Panc1 (cell line): ENCODE measurements around the gene ARCN1. TPM values are rescaled to one million over a fixed set of nuclear protein-coding genes. Genes with fewer than 3 reads are reported as not detected.

Source experiments
- ATAC-seq: fragments of 200-7000 bp; cut with Tn5 transposase; 2 replicates; pipeline ENCODE4 v1.9.1; 2020; ENCODE audit warnings: mild to moderate bottlenecking, moderate library complexity
- BruUV-seq: library from RNA; stranded (reverse); fragments of 400-500 nt; replicated peaks from 2 replicates; lab custom pipeline; 2021; lab: Mats Ljungman, UMichigan
- CTCF ChIA-PET: fragments of 300-600 bp; sonication (Branson Sonifier 250); formaldehyde crosslinking; loops from one replicate; lab custom pipeline; 2022; ENCODE audit warnings: antibody characterized with exemption; lab: Charles Lee
- POLR2A ChIA-PET: fragments of 300-600 bp; sonication (Branson Sonifier 250); formaldehyde crosslinking; loops from one replicate; lab custom pipeline; 2022; ENCODE audit warnings: antibody characterized with exemption; lab: Charles Lee
- DNase-seq: peaks from one replicate; pipeline ENCODE4 v3.0.0-alpha.2; 2010; ENCODE audit warnings: low read depth, low spot score
- H3K27ac ChIP-seq: 2 replicates; pipeline ENCODE4 v1.5.1; 2011; ENCODE audit warnings: mild to moderate bottlenecking, low read length, inconsistent platforms
- H3K27me3 ChIP-seq: fragments of 200-500 bp; sonication (Bioruptor generic); 2 replicates; pipeline ENCODE4 v1.6.0; 2014; ENCODE audit warnings: low read length, inconsistent platforms; ENCODE audit not compliant: control insufficient read depth, insufficient read depth
- H3K36me3 ChIP-seq: fragments of 200-500 bp; sonication (Bioruptor generic); 2 replicates; pipeline ENCODE4 v1.5.1; 2014; ENCODE audit warnings: inconsistent platforms, mild to moderate bottlenecking, low read length, moderate library complexity; ENCODE audit not compliant: control insufficient read depth, insufficient read depth
- H3K4me1 ChIP-seq: 2 replicates; pipeline ENCODE4 v1.5.1; 2011; ENCODE audit warnings: inconsistent platforms, mild to moderate bottlenecking, low read length, moderate library complexity; ENCODE audit not compliant: control insufficient read depth, insufficient read depth
- H3K4me3 ChIP-seq, 2 experiments: 2 replicates each; pipeline ENCODE4 v1.5.1; 2011 to 2012; ENCODE audit warnings: low read depth in 2 of 2, low read length in 2 of 2, mild to moderate bottlenecking in 2 of 2, inconsistent platforms in 1 of 2, moderate library complexity in 1 of 2
- H3K9me3 ChIP-seq: fragments of 200-500 bp; sonication (Bioruptor generic); 2 replicates; pipeline ENCODE4 v1.5.1; 2014; ENCODE audit warnings: low read depth, mild to moderate bottlenecking, inconsistent platforms, low read length, moderate library complexity; ENCODE audit not compliant: control insufficient read depth, insufficient read depth
- CTCF ChIP-seq: fragments of 450-650 bp; IDR thresholded peaks from 2 replicates; pipeline ENCODE4 v1.5.1; 2017; ENCODE audit warnings: mild to moderate bottlenecking
- POLR2AphosphoS5 ChIP-seq: IDR thresholded peaks from 2 replicates; pipeline ENCODE4 v1.6.1; 2012; ENCODE audit warnings: mild to moderate bottlenecking, low read depth, low read length, moderate library complexity
- REST ChIP-seq, 2 experiments: IDR thresholded peaks; 2 replicates each; pipeline ENCODE4 v1.6.1; 2011 to 2012; ENCODE audit warnings: low read depth in 2 of 2, control low read depth in 1 of 2, low read length in 1 of 2, mild to moderate bottlenecking in 1 of 2, moderate library complexity in 1 of 2; ENCODE audit not compliant: insufficient read depth in 1 of 2
- SIN3A ChIP-seq: IDR thresholded peaks from 2 replicates; pipeline ENCODE4 v1.6.1; 2012; ENCODE audit warnings: low read depth, mild to moderate bottlenecking, low read length, moderate library complexity, borderline replicate concordance; ENCODE audit not compliant: insufficient read depth
- TCF7L2 ChIP-seq: IDR thresholded peaks from 2 replicates; pipeline ENCODE4 v1.6.1; 2011; ENCODE audit warnings: mild to moderate bottlenecking, low read depth, low read length, inconsistent platforms
- in situ Hi-C: cut with HindIII; loops from 2 replicates; pipeline ENCODE4 v1.10.0; 2016; ENCODE audit warnings: low sequenced_read_pairs, low pct_unique_long_range_greater_than_20kb
- intact Hi-C: fragments of 100-400 bp; cut with micrococcal nuclease; formaldehyde crosslinking; loops from one replicate; pipeline ENCODE4 v1.10.0; 2022; ENCODE audit not compliant: unreplicated experiment
- total RNA-seq: library from RNA; stranded (reverse); gene quantifications from one replicate; pipeline ENCODE4 v1.2.1, GENCODE V29; 2021; ENCODE audit not compliant: unreplicated experiment

The ARCN1 gene
- total RNA-seq, 1 experiment from 2014 or later: 197 TPM

GRCh38 chr11:118635642-118636041, 63.4 kb downstream of the ARCN1 start:
- Histone ChIP-seq H3K36me3 (peaks cover 5% of the 10 kb centered on the region; the same call in 1 of the 2 replicates), H3K9me3 (no peaks in the 10 kb centered on the region), H3K27ac (no peak overlapping the region), H3K27me3 (no peaks in the 10 kb centered on the region), H3K4me1 (no peaks in the 10 kb centered on the region), H3K4me3 (no peak overlapping the region)
- no peak for ATAC-seq
- POLR2A ChIA-PET: no interaction called here
- intact Hi-C loops: no loop called here
- in situ Hi-C loops: no loop called here
- DNase-seq: no peak
- CTCF ChIA-PET: no interaction called here
- no TSS peak for BruUV-seq
- TF ChIP-seq CTCF (no peak), SIN3A (no peak), TCF7L2 (no peak), REST (IDR thresholded peaks at IDR 0.05; ENCODE audit: insufficient read depth in 1 of 2, low read depth in 2 of 2, low read length in 1 of 2) (no peak), POLR2AphosphoS5 (no peak)

GRCh38 chr11:118636569-118637290, 64.5 kb downstream of the ARCN1 start:
- Histone ChIP-seq H3K4me3 (no peak overlapping the region), H3K4me1 (no peaks in the 10 kb centered on the region), H3K27ac (no peak overlapping the region), H3K36me3 (peaks cover 5% of the 10 kb centered on the region; the same call in 1 of the 2 replicates), H3K27me3 (no peaks in the 10 kb centered on the region), H3K9me3 (no peaks in the 10 kb centered on the region)
- CTCF ChIA-PET: interaction anchor here (0.6 kb wide), 1 partner anchor 524 kb away, joined by 7 read pairs; no protein-coding TSS in a partner anchor
- POLR2A ChIA-PET: interaction anchor here (0.6 kb wide), 2 partner anchors 10 to 98 kb away, joined by 4 to 5 read pairs; no protein-coding TSS in a partner anchor
- no peak for DNase-seq
- in situ Hi-C loops (no loop called here), intact Hi-C loops (no loop called here)
- no peak for ATAC-seq
- TF ChIP-seq POLR2AphosphoS5: no peak
- TF ChIP-seq SIN3A: no peak
- no peak for TF ChIP-seq CTCF
- no peak for TF ChIP-seq REST (IDR thresholded peaks at IDR 0.05; ENCODE audit: insufficient read depth in 1 of 2, low read depth in 2 of 2, low read length in 1 of 2)
- no peak for TF ChIP-seq TCF7L2
- BruUV-seq: no TSS peak
